CD4-positive, alpha-beta memory T cell (primary cell): Measurements from ENCODE around the gene PPP1R13L. TPM values are rescaled to one million over a fixed set of nuclear protein-coding genes. Genes with fewer than 3 reads are reported as not detected.
"Not testable (repeated sequence)": the region's sequence is repeated elsewhere in the genome, so short reads cannot be mapped to it uniquely, and the experiment has no call there.

Source experiments
- CTCF ChIA-PET: fragments of 350-600 bp; sonication (Branson Sonifier 250); formaldehyde crosslinking; loops from one replicate; lab custom pipeline; 2021; ENCODE audit warnings: inconsistent platforms; ENCODE audit not compliant: partially characterized antibody; lab: Charles Lee
- POLR2A ChIA-PET: fragments of 350-600 bp; sonication (Branson Sonifier 250); formaldehyde crosslinking; loops from one replicate; lab custom pipeline; 2021; ENCODE audit not compliant: partially characterized antibody; lab: Charles Lee
- DNase-seq, 5 donors: peaks; one replicate each; pipeline versions ENCODE4 v3.0.0 to v3.0.0-alpha.2; 2020 to 2022; ENCODE audit warnings: mixed read lengths in 1 of 5
- H3K27ac ChIP-seq: one replicate; pipeline ENCODE4 v1.7.0; 2013; ENCODE audit warnings: low read depth, low read length
- H3K27me3 ChIP-seq: 2 replicates; pipeline ENCODE4 v1.7.0; 2013; ENCODE audit warnings: mild to moderate bottlenecking, low read length, moderate library complexity; ENCODE audit not compliant: insufficient read depth
- H3K36me3 ChIP-seq: 2 replicates; pipeline ENCODE4 v1.7.0; 2013; ENCODE audit warnings: mild to moderate bottlenecking, low read length, moderate library complexity; ENCODE audit not compliant: insufficient read depth
- H3K4me1 ChIP-seq: 2 replicates; pipeline ENCODE4 v1.7.0; 2013; ENCODE audit warnings: mild to moderate bottlenecking, low read length, moderate library complexity; ENCODE audit not compliant: insufficient read depth
- H3K4me3 ChIP-seq, 2 donors: one replicate each; pipeline ENCODE4 v1.7.0; 2013; ENCODE audit warnings: low read length in 2 of 2, mild to moderate bottlenecking in 1 of 2
- H3K9me3 ChIP-seq, 2 donors: one replicate each; pipeline ENCODE4 v1.7.0; 2013; ENCODE audit warnings: low read length in 2 of 2, control low read depth in 1 of 2; ENCODE audit not compliant: control insufficient read depth in 1 of 2
- H3K27ac Mint-ChIP-seq, 7 donors: one replicate each; pipeline ENCODE4 v1.8.0; 2020 to 2021; ENCODE audit warnings: mixed read lengths in 7 of 7, mild to moderate bottlenecking in 6 of 7, inconsistent platforms in 3 of 7, moderate library complexity in 3 of 7
- H3K27me3 Mint-ChIP-seq, 2 donors: one replicate each; pipeline ENCODE4 v1.8.0; 2020 to 2021; ENCODE audit warnings: mixed read lengths in 2 of 2
- H3K36me3 Mint-ChIP-seq, 2 donors: one replicate each; pipeline ENCODE4 v1.8.0; 2020 to 2021; ENCODE audit warnings: mixed read lengths in 2 of 2, inconsistent platforms in 1 of 2, mild to moderate bottlenecking in 1 of 2
- H3K4me1 Mint-ChIP-seq, 4 donors: one replicate each; pipeline ENCODE4 v1.8.0; 2020 to 2021; ENCODE audit warnings: mixed read lengths in 4 of 4, mild to moderate bottlenecking in 1 of 4
- H3K4me3 Mint-ChIP-seq, 8 donors: one replicate each; pipeline ENCODE4 v1.8.0; 2020 to 2021; ENCODE audit warnings: mixed read lengths in 8 of 8, mild to moderate bottlenecking in 7 of 8, moderate library complexity in 6 of 8, inconsistent platforms in 3 of 8
- H3K9me3 Mint-ChIP-seq, 8 donors: one replicate each; pipeline ENCODE4 v1.8.0; 2020 to 2021; ENCODE audit warnings: mixed read lengths in 8 of 8, mild to moderate bottlenecking in 5 of 8, inconsistent platforms in 3 of 8, moderate library complexity in 1 of 8
- intact Hi-C: fragments of 100-400 bp; cut with micrococcal nuclease; formaldehyde crosslinking; loops from one replicate; pipeline ENCODE4 v1.15.1; 2023
- polyA plus RNA-seq, 2 donors: library from polyadenylated mRNA; unstranded; fragments of 300-500 nt; fragmentation: Illumina TruSeq; gene quantifications; one replicate each; pipeline ENCODE4 v1.2.3, GENCODE V29; 2021
- total RNA-seq, 2 experiments: library from RNA; stranded (reverse); gene quantifications; one replicate each; pipeline ENCODE4 v1.2.3, GENCODE V29; 2021

The PPP1R13L gene
- total and polyA plus RNA-seq, 4 experiments from 2014 or later = 0.66 to 13.0 (median 5.5) TPM

DNA sequence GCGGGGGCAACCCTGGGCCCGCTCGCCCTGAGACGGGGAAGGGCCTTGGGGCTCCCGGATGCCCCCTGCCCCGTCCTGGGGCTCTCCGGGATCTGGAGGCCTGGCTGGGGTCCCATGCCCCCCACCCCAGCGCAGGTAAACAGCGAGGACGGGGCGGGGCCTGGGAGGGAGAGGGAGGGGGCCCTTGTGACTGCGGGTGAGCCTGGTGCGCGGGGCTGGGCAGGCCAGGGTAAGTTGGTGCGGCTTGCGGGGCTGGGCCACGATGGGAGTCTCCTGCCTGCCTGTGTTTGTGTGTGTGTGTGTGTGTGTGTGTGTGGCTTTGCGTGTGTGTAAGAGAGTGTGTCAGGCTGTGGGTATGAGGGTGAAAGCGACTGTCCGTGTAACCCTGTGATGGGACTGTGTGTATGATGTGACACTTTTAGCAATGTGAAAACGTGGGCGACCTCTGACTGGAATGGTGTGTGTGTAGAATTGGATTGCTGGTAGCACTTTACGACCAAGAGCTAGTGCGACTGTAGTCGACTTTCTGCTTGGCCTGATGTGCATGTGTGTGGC lies 63.9 kb downstream of the PPP1R13L start:
- no peak overlapping the region for H3K4me3 ChIP-seq
- no peaks in the 10 kb centered on the region for H3K9me3 ChIP-seq
- intact Hi-C loops = no loop called here
- H3K4me3 Mint-ChIP-seq = no peak overlapping the region
- H3K27me3 Mint-ChIP-seq = peaks cover 21 to 26% of the 10 kb centered on the region in 2 donors
- peak in 1 of 5 donors; percentile 3 for DNase-seq
- H3K27ac ChIP-seq = no peak overlapping the region
- H3K27me3 ChIP-seq = peaks cover 5% of the 10 kb centered on the region
- no peaks in the 10 kb centered on the region for H3K4me1 ChIP-seq
- ChIA-PET CTCF (no interaction called here), POLR2A (no interaction called here)
- no peaks in the 10 kb centered on the region for H3K36me3 Mint-ChIP-seq
- H3K27ac Mint-ChIP-seq = no peak overlapping the region
- no peaks in the 10 kb centered on the region for H3K9me3 Mint-ChIP-seq
- H3K36me3 ChIP-seq = no peaks in the 10 kb centered on the region
- H3K4me1 Mint-ChIP-seq = peaks cover 2 to 6% (median 4%) of the 10 kb centered on the region in 4 donors

DNA sequence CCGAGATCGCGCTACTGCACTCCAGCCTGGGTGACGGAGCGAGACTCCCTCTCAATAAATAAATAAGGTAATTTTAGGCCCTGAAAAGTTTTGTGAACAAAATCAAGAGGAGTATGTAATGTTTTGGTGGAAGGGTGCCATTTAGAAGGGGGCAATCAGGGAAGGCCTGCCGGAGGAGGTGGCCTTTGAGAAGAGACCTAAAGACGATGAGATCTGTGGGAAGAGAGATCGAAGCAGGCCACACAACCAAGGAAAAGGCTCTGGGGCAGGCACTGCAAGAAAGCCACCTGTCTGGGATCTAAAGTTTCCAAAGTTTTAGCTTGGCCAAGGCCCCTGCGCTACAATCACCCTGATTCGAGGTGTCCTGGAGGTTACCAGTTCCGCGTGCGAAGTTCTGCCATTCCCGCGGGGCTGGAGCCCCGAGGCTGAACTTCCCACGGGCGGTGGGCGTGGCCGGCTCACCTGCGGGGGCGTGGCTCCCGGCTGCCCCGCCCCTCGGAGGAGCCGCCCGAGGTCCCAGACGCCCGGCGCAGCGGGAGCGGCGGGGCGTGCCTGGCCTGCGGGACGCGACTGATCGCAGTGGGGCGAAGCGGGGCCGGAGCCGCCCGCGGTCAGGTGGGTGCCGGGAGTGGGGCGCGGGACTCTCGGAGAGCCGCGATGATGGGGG lies 64.5 kb downstream of the PPP1R13L start, which contains the start of gene KLC3:
KLC3 (plus strand) TSS at position 519 of the 667 bp plus-strand sequence. CDS start 4,792 bp downstream, outside the sequence.
- peaks cover 5% of the 10 kb centered on the region for H3K27me3 ChIP-seq
- Mint-ChIP-seq H3K27ac (no peak within 1 kb of the TSS), H3K36me3 (no peaks in the 10 kb centered on the region), H3K4me3 (peak within 1 kb of the TSS; percentile 16 to 77 (median 37)), H3K9me3 (no peaks in the 10 kb centered on the region), H3K4me1 (peaks cover 2 to 6% (median 4%) of the 10 kb centered on the region in 4 donors), H3K27me3 (peaks cover 20 to 26% of the 10 kb centered on the region in 2 donors)
- POLR2A ChIA-PET = no interaction called here
- no peak within 1 kb of the TSS for H3K4me3 ChIP-seq
- H3K9me3 ChIP-seq = no peaks in the 10 kb centered on the region
- peak in 4 of 5 donors; percentile 21 to 42 (median 31) for DNase-seq
- no peaks in the 10 kb centered on the region for H3K36me3 ChIP-seq
- H3K27ac ChIP-seq = no peak within 1 kb of the TSS
- intact Hi-C loops = no loop called here
- H3K4me1 ChIP-seq = no peaks in the 10 kb centered on the region
- CTCF ChIA-PET = no interaction called here

- no peaks in the 10 kb centered on the region for H3K9me3 Mint-ChIP-seq
- intact Hi-C loops = loop anchor here (2.0 to 5.0 kb wide), 4 partner anchors 323 to 652 kb away; no protein-coding TSS in a partner anchor
- no peak overlapping the region for H3K4me3 ChIP-seq
- no peaks in the 10 kb centered on the region for H3K4me1 ChIP-seq
- peak overlapping the region in 1 of 8 donors; percentile 65 for H3K4me3 Mint-ChIP-seq
- ChIA-PET POLR2A (no interaction called here), CTCF (interaction anchor here (1.4 to 1.5 kb wide), 3 partner anchors 9 to 91 kb away, joined by 3 read pairs; no protein-coding TSS in a partner anchor)
- peaks cover 19 to 24% of the 10 kb centered on the region in 2 donors for H3K27me3 Mint-ChIP-seq
- peaks cover 5% of the 10 kb centered on the region for H3K27me3 ChIP-seq
- H3K27ac Mint-ChIP-seq = no peak overlapping the region
- DNase-seq = no peak
- H3K9me3 ChIP-seq = no peaks in the 10 kb centered on the region
- peaks cover 2 to 6% (median 4%) of the 10 kb centered on the region in 4 donors for H3K4me1 Mint-ChIP-seq
- no peak overlapping the region for H3K27ac ChIP-seq
- H3K36me3 Mint-ChIP-seq = no peaks in the 10 kb centered on the region
- no peaks in the 10 kb centered on the region for H3K36me3 ChIP-seq
Observed at GRCh38 chr19:45339629-45340028, 65.2 kb downstream of the PPP1R13L start.

GRCh38 chr19:45336696-45337251 lies 68.1 kb downstream of the PPP1R13L start:
- no peaks in the 10 kb centered on the region for H3K9me3 Mint-ChIP-seq
- Histone ChIP-seq H3K4me3 (no peak overlapping the region), H3K27ac (no peak overlapping the region), H3K27me3 (peaks cover 5% of the 10 kb centered on the region), H3K9me3 (no peaks in the 10 kb centered on the region), H3K4me1 (no peaks in the 10 kb centered on the region), H3K36me3 (no peaks in the 10 kb centered on the region)
- peaks cover 2 to 6% (median 4%) of the 10 kb centered on the region in 4 donors for H3K4me1 Mint-ChIP-seq
- no peak overlapping the region for H3K27ac Mint-ChIP-seq
- no peaks in the 10 kb centered on the region for H3K36me3 Mint-ChIP-seq
- peaks cover 18 to 22% of the 10 kb centered on the region in 2 donors for H3K27me3 Mint-ChIP-seq
- no peak for DNase-seq
- H3K4me3 Mint-ChIP-seq = no peak overlapping the region
- ChIA-PET CTCF (interaction anchor here (1.2 kb wide), 1 partner anchor 12 kb away, joined by 3 read pairs; no protein-coding TSS in a partner anchor), POLR2A (no interaction called here)
- intact Hi-C loops = loop anchor here (5.0 kb wide), 2 partner anchors 554 to 649 kb away; no protein-coding TSS in a partner anchor

- H3K27ac ChIP-seq, H3K4me3 ChIP-seq, H3K36me3 ChIP-seq, H3K4me1 Mint-ChIP-seq, H3K36me3 Mint-ChIP-seq, H3K9me3 ChIP-seq, H3K27ac Mint-ChIP-seq, H3K4me1 ChIP-seq, H3K4me3 Mint-ChIP-seq, H3K9me3 Mint-ChIP-seq, DNase-seq, POLR2A ChIA-PET, H3K27me3 ChIP-seq: not testable (repeated sequence)
- intact Hi-C loops = loop anchor here (5.0 kb wide), 2 partner anchors 553 to 648 kb away; no protein-coding TSS in a partner anchor
- CTCF ChIA-PET = interaction anchor here (1.1 to 1.2 kb wide), 2 partner anchors 50 to 431 kb away, joined by 3 read pairs; no protein-coding TSS in a partner anchor
- peaks cover 15 to 19% of the 10 kb centered on the region in 2 donors for H3K27me3 Mint-ChIP-seq
Observed at GRCh38 chr19:45334881-45335280, 70.0 kb downstream of the PPP1R13L start.

GRCh38 chr19:45333609-45334303 lies 71.1 kb downstream of the PPP1R13L start:
- Histone ChIP-seq H3K27me3 (no peaks in the 10 kb centered on the region), H3K36me3 (no peaks in the 10 kb centered on the region), H3K27ac (no peak overlapping the region), H3K9me3 (no peaks in the 10 kb centered on the region), H3K4me3 (no peak overlapping the region), H3K4me1 (no peaks in the 10 kb centered on the region)
- DNase-seq = no peak
- peaks cover 0 to 4% (median 0%) of the 10 kb centered on the region in 4 donors for H3K4me1 Mint-ChIP-seq
- H3K4me3 Mint-ChIP-seq = no peak overlapping the region
- H3K9me3 Mint-ChIP-seq = no peaks in the 10 kb centered on the region
- intact Hi-C loops = no loop called here
- ChIA-PET CTCF (interaction anchor here (1.2 kb wide), 1 partner anchor 49 kb away, joined by 3 read pairs; no protein-coding TSS in a partner anchor), POLR2A (no interaction called here)
- peaks cover 12 to 13% of the 10 kb centered on the region in 2 donors for H3K27me3 Mint-ChIP-seq
- peak overlapping the region in 1 of 7 donors; percentile 54 for H3K27ac Mint-ChIP-seq
- no peaks in the 10 kb centered on the region for H3K36me3 Mint-ChIP-seq
